HG03571 (cell line): ENCODE data around the gene ANP32D.
"Not testable (repeated sequence)": the region's sequence is repeated elsewhere in the genome, so short reads cannot be mapped to it uniquely, and the experiment has no call there.

Experiments used
- ATAC-seq: cut with Tn5 transposase; IDR thresholded peaks from one replicate; pipeline ENCODE4 v1.9.1; 2021; ENCODE audit not compliant: unreplicated experiment

Gene ANP32D

DNA sequence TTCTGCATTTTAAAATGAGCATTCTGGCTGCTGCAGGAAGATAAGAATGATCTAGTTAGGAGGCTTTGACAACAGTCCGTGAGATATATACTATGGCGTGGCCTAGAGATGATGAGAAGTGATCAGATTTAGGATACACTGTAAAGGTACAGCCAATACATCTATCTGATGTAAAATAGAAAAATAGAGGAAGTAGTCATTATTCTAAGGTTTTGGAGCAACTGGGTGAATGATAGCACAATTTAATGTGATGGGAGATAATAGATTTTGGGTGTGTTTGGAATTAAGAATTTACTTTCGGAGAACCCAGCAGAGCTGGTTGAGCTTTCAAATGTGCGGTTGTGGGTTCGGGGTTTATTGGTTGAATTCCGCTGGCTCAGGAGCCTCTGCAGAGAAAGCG is at the start of gene ANP32D:
Gene ANP32D (plus strand): TSS at position 301 of the 400 bp plus-strand sequence. CDS start 106 bp downstream, outside the sequence.
- no peak for ATAC-seq

DNA sequence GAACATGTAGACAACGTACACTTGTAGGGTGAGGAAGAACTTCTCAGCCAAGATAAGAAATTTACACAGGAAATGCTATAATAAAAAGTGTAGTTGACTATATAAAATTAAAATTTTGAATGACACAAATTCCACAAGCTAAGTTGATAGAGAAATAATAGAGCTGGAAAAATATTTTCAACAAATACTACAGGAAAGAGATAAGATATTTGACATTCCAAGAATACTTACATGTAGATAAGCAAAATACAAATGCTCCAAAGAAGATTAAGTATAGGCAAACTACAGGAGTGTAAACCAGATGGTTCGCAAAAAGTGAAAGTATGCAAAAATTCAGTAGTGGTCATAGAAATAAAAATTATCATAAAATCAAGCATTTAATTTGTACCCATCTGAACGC is 49.2 kb upstream of the ANP32D start:
- no peak for ATAC-seq

DNA sequence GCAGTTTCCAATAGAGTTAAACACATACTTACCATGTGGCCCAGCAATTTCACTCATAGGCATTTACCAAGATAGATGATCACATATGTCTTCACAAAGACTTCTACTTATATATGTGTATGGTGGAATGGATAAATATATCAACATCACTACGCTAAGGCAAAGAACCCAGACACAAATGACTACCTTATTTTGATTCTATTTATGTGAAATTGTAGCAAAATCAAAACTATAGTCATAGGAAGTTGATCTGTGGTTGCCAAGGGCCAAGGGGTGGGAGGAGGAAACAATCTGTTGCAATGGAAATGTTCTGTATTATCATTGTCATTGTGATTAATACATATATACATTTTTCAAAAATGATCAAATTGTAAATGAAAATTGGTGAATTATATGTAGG is 47.7 kb upstream of the ANP32D start:
- no peak for ATAC-seq

DNA sequence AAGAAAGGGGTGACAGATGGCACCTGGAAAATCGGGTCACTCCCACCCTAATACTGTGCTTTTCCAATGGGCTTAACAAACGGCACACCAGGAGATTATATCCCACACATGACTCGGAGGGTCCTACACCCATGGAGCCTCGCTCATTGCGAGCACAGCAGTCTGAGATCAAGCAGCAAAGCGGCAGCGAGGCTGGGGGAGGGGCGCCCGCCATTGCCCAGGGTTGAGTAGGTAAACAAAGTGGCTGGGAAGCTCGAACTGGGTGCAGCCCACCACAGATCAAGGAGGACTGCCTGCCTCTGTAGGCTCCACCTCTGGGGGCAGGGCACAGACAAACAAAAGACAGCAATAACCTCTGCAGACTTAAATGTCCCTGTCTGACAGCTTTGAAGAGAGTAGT is 38.3 kb upstream of the ANP32D start:
- ATAC-seq = not testable (repeated sequence)

DNA sequence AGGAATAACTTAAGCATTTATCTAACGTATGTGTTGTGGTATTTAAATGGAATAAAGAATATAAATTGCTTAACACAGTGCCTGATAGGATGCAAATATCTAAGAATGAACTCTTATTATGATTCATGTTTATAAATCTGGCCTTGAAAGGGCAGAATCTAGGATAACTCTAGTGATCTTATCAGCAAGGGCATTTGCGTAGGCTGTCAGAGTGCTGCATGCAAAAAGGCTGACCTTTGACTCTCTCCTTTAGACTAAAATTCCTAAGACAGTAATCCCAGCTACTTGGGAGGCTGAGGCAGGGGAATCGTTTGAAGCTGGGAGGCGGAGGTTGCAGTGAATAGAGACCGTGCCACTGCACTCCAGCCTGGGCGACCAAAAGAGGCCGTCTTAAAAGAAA is 31.3 kb upstream of the ANP32D start:
- no peak for ATAC-seq

DNA sequence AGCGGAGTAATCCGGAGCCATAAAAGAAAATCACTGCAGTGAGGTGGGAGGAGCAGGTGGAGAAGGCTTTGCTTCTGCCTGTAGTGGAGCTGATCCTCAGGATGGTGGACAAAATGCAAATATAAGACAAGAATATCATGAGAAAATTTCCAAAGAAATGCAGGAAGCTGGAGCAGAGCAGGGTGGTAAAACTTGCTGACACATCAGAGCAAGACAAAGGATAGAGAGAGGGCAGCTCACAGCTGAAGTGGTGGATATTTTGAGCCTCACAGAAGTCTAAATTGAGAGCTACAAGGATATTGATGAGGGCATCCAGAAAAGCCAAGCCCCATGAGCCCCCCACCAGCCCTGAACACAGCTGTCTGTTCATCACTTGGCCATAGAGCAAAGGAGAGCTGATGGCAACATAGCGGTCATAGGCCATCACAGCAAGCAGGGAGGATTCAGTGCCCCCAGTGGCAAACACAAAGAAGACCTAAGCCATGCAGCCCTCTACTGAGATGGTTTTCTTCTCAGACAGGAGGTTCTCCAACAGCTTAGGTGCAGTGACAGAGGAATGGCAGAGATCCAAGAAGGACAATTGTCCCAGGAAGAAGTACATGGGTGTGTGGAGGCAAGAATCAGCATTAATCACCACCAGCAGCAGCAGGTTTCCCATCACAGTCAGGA is 30.0 kb upstream of the ANP32D start:
- ATAC-seq = no peak

DNA sequence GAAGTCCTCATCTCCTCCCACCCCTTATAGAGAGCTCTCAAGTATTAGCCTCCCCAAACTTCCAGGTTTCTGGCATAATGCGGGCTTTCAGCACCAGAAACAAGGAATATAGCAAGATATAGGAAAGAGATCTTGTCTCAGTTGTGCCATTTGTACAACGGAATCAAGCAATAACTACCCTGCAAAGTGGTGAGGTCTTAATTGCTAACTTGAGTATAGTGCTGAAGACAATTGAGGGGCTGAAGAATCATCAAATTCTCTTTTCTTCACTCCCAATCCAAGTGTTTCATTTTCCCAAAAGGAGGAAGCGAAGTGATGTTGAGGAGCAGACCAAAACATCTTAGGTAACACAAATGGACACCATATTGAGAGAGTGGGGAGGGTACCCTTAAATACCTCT is 26.8 kb upstream of the ANP32D start:
- no peak for ATAC-seq

DNA sequence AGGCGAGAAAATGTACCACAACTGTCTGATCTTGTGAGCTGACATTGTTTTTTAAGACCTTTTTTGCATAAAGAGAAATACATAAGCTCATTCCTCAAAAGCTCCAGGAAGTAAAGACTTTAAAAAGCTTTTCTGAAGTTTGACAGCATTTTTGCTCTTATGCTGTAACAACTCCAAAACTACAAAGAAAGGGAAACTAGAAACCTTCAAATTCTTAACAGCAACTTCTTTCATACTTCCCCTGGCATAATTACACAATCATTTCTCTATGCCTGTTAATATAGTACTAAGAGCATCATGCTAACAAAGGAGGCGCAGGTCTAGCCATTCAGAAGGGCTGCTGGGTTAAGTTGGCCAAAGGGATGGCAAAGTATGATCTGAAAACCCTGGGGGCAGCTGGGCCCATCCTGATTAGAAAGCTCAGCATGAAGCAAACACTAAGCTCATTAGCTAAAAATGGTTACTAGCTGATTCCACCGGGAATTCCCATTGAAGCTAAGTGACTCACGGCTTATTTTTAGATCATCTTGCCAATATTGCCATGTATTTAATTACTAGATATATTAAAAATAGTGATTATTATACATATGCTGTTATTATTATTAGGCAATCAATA is 26.1 kb upstream of the ANP32D start:
- ATAC-seq = no peak

DNA sequence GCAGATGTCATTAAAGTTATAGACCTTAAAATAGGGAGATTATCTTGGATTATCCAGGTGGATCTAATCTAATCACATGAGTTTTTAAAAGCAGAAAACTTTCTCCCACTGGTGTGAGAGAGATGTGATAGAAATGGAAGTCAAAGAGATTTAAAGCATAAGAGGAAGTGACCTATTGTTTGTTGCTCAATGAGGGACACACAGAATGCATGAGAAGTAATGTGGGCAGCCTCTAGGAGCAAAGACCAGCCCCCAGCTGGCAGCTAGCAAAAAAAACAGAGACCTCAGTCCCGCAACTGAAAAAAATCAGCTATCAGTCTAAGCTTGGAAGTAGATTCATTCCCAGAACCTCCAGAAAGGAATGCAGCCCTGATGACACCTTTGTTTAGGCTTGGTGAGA is 24.6 kb upstream of the ANP32D start:
- no peak for ATAC-seq

DNA sequence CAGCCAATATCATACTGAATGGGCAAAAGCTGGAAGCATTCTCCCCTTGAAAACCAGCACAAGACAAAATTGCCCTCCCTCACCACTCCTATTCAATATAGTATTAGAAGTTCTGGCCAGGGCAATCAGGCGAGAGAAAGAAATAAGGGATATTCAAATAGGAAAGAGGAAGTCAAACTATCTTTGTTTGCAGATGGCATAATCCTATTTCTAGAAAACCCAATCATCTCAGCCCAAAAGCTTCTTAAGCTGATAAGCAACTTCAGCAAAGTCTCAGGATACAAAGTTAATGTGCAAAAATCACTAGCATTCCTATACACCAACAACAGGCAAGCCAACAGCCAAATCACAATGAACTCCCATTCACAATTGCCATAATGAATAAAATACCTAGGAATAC is 21.0 kb upstream of the ANP32D start:
- ATAC-seq = no peak

DNA sequence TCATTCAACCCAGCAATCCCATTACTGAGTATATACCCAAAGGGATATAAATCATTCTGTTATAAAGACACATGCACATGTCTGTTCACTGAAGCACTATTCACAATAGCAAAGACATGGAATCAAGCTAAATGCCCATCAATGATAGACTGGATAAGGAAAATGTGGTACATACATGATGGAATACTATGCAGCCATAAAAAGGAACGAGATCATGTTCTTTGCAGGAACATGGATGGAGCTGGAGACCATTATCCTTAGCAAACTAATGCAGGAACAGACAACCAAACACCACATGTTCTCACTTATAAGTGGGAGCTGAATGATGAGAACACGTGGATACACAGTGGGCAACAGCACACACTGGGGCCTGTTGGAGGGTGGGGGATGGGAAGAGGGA is 19.4 kb upstream of the ANP32D start:
- not testable (repeated sequence) for ATAC-seq

DNA sequence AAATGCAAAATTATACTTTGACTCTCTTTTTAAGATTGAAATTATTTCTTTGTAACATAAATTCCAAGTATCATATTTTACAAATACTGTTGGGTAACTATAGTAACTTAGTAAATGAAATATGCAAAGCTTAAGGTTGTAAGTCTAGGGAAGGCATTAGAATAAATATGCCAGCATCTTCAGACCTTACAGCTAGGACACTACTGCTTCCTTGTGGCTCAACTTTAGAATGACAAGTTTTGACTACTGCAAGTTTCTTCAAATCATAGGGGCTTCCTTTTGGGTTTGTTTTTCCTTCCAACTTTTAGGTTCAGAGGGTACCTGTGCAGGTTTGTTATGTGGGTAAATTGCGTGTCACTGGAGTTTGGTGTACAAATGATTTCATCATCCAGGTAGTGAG is 17.7 kb upstream of the ANP32D start:
- ATAC-seq = no peak

DNA sequence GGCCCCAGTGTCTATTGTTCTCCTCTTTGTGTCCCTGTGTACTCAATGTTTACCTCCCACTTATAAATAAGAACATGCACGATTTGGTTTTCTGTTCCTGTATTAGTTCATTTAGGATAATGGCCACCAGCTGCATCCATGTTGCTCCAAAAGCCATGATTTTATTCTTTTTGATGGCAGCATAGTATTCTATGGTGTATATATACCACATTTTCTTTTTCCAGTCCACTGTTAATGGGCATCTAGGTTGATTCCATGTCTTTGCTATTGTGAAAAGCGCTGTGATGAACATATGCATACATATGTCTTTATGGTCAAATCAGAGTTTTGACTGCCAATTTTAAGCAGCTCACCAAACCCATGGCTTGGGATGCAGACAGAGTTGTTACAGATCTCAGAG is 17.2 kb upstream of the ANP32D start:
- ATAC-seq = no peak

DNA sequence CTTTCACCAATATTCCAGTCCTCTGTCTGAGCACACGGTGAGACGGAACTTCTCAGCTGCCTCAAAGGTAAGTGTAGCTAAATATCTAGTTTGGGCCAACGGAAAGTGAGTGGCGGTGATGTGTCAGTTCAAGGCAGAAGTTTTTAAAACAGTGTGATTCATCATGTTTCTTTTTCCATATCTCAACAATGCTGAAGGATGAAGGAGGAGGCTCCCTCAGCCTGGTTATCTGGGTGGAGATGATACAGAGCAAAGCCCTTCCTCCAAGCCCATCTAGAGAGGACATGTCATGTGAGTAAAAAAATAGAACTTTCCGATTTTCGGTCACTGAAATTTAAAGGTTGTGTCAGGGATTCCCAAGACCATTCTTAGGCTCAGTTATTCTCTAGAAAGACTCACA is 13.1 kb upstream of the ANP32D start:
- ATAC-seq = no peak

DNA sequence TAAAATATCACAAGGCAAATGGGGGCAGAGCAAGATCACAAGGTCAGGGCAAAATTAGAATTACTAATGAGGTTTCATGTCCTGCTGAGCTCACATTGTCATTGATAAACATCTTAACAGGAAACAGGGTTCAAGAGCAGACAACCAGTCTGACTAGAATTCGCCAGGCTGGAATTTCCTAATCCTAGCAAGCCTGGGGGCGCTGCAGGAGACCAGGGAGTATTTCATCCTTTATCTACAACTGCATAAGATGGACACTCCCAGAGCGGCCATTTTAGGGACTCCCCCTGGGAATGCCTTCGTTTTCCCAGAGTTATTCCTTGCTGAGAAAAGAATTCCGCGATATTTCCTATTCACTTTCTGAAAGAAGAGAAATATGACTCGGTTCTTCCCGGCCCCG is 3.3 kb upstream of the ANP32D start:
- ATAC-seq = not testable (repeated sequence)

DNA sequence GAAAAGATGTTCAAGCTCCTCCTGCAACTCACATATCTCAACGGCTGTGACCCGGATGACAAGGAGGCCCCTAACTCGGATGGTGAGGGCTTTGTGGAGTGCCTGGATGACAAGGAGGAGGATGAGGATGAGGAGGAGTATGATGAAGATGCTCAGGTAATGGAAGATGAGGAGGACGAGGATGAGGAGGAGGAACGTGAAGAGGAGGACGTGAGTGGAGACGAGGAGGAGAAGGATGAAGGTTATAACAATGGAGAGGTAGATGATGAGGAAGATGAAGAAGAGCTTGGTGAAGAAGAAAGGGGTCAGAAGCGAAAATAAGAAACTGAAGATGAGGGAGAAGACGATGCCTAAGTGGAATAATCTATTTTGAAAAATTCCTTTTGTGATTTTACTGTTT is 702 bp downstream of the ANP32D start:
- ATAC-seq = no peak

DNA sequence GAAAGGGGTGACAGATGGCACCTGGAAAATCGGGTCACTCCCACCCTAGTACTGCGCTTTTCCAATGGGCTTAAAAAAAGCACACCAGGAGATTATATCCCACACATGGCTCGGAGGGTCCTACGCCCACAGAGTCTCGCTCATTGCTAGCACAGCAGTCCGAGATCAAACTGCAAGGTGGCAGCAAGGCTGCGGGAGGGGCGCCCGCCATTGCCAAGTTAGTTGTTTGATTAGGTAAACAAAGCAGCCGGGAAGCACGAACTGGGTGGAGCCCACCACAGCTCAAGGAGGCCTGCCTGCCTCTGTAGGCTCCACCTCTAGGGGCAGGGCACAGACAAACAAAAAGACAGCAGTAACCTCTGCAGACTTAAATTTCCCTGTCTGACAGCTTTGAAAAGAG is 2.1 kb downstream of the ANP32D start:
- not testable (repeated sequence) for ATAC-seq

DNA sequence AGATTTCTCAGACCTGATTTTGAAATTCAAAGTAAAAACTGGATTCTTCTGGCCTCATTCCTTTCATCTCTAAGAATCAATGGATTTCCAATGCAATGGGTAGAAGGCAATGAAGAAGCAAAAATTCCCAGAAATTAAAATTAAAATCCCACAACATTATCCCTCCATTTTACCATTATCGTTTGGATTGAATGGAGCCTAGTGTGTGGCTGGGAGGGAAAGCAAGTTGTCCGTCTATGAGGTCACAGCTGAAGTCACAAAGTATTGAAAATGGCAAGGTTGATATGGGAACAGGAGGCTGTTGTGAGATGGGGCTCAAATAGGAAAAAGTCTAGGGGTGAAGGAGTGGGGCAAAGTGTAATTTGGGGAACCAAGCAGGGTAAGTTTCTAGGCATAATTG is 9.8 kb downstream of the ANP32D start, which contains the start of gene C12orf54:
Gene C12orf54 (plus strand): TSS at position 301 of the 400 bp plus-strand sequence. CDS start 799 bp downstream, outside the sequence.
- ATAC-seq = no peak

DNA sequence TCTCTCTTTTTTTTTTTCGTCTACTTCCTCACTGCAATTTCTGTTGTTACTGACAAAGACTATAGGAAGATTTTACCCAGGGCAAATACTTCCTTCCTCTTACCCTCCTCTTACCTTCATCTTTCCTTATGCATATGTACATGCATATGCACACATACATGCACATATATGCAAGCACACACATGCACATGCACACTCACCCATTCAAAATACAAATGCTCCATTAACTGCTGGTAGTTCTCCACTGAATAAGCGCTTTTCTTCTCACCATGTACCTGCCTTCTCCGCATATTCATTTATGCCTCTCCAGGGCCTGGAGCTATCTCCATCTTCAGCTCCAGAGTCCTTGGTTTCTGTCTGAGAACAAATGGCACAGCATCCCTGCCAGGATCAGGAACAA is 10.6 kb downstream of the ANP32D start:
- ATAC-seq = no peak

DNA sequence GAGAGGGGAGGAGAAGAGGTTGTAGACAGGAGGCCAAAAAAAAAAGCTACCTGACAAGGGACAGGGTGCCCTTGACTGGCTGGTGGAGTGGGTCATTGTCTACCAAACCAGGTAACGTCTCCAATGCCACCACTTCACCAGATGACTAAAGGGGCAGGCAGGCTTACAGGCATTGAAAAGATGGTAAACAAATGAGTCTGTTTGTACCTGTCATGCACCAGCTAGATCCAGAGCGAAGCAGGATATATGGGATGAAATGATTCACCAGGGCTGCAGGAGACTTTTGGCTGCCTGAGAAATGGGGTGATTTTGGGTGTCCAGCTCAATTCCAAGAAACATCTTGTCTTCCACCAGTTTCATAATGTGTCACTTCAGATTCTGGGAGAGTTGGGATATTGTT is 13.9 kb downstream of the ANP32D start:
- ATAC-seq = no peak

DNA sequence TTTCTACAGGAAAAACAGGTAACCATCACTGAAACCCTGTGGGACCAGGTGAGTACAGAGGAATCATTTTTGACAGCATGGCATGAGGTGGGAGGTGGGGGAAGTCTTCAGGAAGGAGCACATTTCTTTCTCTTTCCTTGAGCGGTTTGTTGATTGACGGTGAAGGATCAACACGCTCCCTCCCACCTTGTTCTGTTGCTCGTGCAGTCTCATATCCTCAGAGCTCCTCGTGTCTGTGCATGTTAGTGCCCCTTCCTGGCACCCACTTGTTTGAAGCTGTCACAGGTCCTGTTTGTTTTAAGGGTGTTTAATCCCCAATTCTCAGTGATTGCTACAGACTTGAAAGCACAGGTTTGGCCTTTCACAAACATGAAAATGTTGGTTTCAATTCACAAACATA is 14.3 kb downstream of the ANP32D start:
- ATAC-seq = no peak

DNA sequence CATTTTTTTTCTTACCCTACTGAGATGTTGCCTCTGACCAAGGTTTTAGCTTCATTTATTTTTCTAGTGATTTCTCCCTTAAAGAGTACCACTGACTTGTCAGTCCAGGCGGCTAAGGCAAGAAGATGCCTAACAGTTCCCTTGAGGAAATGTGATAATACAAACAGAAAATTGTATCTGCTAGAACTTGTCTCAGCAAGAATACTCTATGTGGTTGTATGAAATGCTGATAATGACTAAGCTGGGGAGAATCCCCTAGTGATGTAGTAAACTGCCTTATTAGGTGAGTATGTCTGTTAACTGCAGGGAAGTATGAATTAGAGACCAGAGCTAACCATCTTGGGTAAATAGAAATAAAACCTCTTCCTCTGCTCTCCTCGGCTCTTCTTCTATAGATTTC is 16.7 kb downstream of the ANP32D start:
- ATAC-seq = peak; percentile 74

DNA sequence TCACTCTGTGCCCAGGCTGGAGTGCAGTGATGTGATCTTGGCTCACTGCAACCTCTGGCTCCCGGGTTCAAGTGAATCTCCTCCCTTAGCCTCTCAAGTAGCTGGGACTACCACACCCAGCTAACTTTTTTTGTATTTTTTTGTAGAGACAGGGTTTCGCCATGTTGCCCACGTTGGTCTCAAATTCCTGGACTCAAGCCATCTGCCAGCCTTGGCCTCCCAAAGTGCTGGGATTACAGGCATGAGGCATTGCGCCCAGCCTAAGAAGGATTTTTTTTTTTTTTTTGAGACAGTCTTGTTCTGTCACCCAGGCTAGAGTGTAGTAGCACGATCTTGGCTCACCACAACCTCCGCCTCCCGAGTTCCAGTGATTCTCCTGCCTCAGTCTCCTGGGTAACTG is 17.1 kb downstream of the ANP32D start:
- ATAC-seq = not testable (repeated sequence)
